Measurements from ENCODE around the gene ATRX. TPM values are rescaled to one million over a fixed set of nuclear protein-coding genes. Genes with fewer than 3 reads are reported as not detected.

The ATRX gene
- total and polyA plus RNA-seq, 2 of the 8 experiments (the other 6 are each of a cell fraction or from before 2014, with no cell fraction given) = 28.4 to 97.8 TPM

GRCh38 chrX:77565278-77565677 lies 220.7 kb downstream of the ATRX start:
- Histone ChIP-seq H3K4me2 (ENCODE audit: insufficient read depth in 1 of 2, low read depth in 2 of 2, low read length in 2 of 2) (no peak overlapping the region), H3K79me1 (ENCODE audit: low read depth, low read length) (no peaks in the 10 kb centered on the region), H3K18ac (ENCODE audit: extremely low read depth, low read length) (no peak overlapping the region), H3K23ac (ENCODE audit: insufficient read length) (no peak overlapping the region), H4K91ac (replicated peaks; ENCODE audit: insufficient read length, low read length) (no peak overlapping the region), H3K9me3 (ENCODE audit: insufficient read depth in 2 of 2, low read depth in 1 of 2, low read length in 1 of 2) (no peaks in the 10 kb centered on the region), H2AK5ac (ENCODE audit: low read depth, low read length) (no peak overlapping the region), H2BK12ac (ENCODE audit: low read depth, low read length) (no peak overlapping the region), H2BK120ac (replicated peaks; ENCODE audit: low read depth, low read length) (no peak overlapping the region), H3K79me2 (ENCODE audit: control insufficient read depth in 1 of 2, insufficient read depth in 2 of 2, low read length in 2 of 2) (no peaks in the 10 kb centered on the region), H3K14ac (ENCODE audit: insufficient read length) (no peak overlapping the region), H3K4ac (replicated peaks; ENCODE audit: insufficient read length, low read depth, low read length) (no peak overlapping the region), H3K36me3 (ENCODE audit: control insufficient read depth in 2 of 4, insufficient read depth in 4 of 4, low read length in 3 of 4) (no peaks in the 10 kb centered on the region), H4K20me1 (replicated peaks in 1 of 2; ENCODE audit: control insufficient read depth in 1 of 2, insufficient read depth in 2 of 2, low read length in 2 of 2) (no peaks in the 10 kb centered on the region), H3K27me3 (replicated peaks in 1 of 4; ENCODE audit: control insufficient read depth in 3 of 4, extremely low read depth in 1 of 4, insufficient read depth in 3 of 4, low read length in 3 of 4) (no peaks in the 10 kb centered on the region), H3K4me3 (ENCODE audit: extremely low read depth in 1 of 4, insufficient read depth in 2 of 4, low read depth in 3 of 4, low read length in 4 of 4) (no peak overlapping the region), H3K56ac (replicated peaks; ENCODE audit: insufficient read length, low read depth, low read length) (no peak overlapping the region), H4K5ac (ENCODE audit: insufficient read length, low read depth, low read length) (no peak overlapping the region), H3K4me1 (replicated peaks in 1 of 4; ENCODE audit: control insufficient read depth in 3 of 4, insufficient read depth in 4 of 4, low read length in 3 of 4) (no peaks in the 10 kb centered on the region), H2BK15ac (ENCODE audit: low read length) (no peak overlapping the region), H2BK20ac (ENCODE audit: low read length) (no peak overlapping the region), H2BK5ac (ENCODE audit: low read depth, low read length) (no peak overlapping the region), H2AFZ (ENCODE audit: low read length) (no peak overlapping the region), H3K9ac (replicated peaks in 1 of 4; ENCODE audit: extremely low read depth in 1 of 4, low read depth in 3 of 4, low read length in 3 of 4) (no peak overlapping the region), H3K27ac (ENCODE audit: low read depth, low read length) (no peak overlapping the region), H3K23me2 (ENCODE audit: low read depth, low read length) (no peaks in the 10 kb centered on the region), H4K8ac (ENCODE audit: extremely low read depth, insufficient read depth, low read length) (no peak overlapping the region)
- no peak for DNase-seq (ENCODE audit: low read depth in 1 of 2, low spot score in 2 of 2)
- CTCF ChIA-PET (ENCODE audit: partially characterized antibody) = no interaction called here
- 100% methylated on average over 2 of the region's 2 CpGs; no CpG with 5 or more reads in 1 of the 2 experiments for WGBS, 2 experiments (ENCODE audit: extremely low coverage in 1 of 2, insufficient coverage in 1 of 2, insufficient read length in 1 of 2, insufficient replicate concordance in 2 of 2, low coverage in 1 of 2, low lambda C conversion rate in 2 of 2, missing lambda C conversion rate in 1 of 2)
- no peak for FAIRE-seq
- TF ChIP-seq FOSL1 (IDR thresholded peaks at IDR 0.05; ENCODE audit: insufficient read depth, low read depth, low read length) (no peak), YY1 (IDR thresholded peaks at IDR 0.05; ENCODE audit: low read depth, low read length) (no peak), SAP30 (IDR thresholded peaks at IDR 0.05; ENCODE audit: insufficient read depth, insufficient replicate concordance, low read length) (no peak), JUN (IDR thresholded peaks at IDR 0.05; ENCODE audit: low read depth, low read length) (no peak)
- POLR2A ChIA-PET (ENCODE audit: partially characterized antibody) = no interaction called here

Data from H1 (cell line).